Stomach (tissue), 4 donors: Measurements from ENCODE around the gene TRAPPC10.

Experiments
- CTCF ChIP-seq, 7 experiments: fragments of 450-650 bp in 4 of 7; fragments of 200-600 bp in 3 of 7; sonication (generic) in 3 of 7; IDR thresholded peaks; one replicate each; pipeline ENCODE4 v1.5.1; 2016 to 2019; ENCODE audit warnings: antibody characterized with exemption in 7 of 7, control low read depth in 2 of 7, mild to moderate bottlenecking in 1 of 7
- EP300 ChIP-seq: sonication (generic); formaldehyde crosslinking; IDR thresholded peaks from one replicate; pipeline ENCODE4 v1.6.1; 2017; ENCODE audit warnings: antibody characterized with exemption

GRCh38 chr21:44035244-44035643 lies 23.1 kb downstream of the TRAPPC10 start:
- TF ChIP-seq CTCF (IDR thresholded peaks at IDR 0.05) (no peak), EP300 (no peak)
